ENCODE measurements around the gene SIRPB2.
A peak's percentile ranks its signal among the peaks of the same experiment; 100 is the strongest.

GRCh38 chr20:1427457-1428054 lies 63.7 kb downstream of the SIRPB2 start:
- TF ChIP-seq EZH2 (IDR thresholded peaks at IDR 0.05) (no peak), POLR2AphosphoS5 (IDR thresholded peaks at IDR 0.05; ENCODE audit: borderline replicate concordance, low read depth, low read length) (no peak), FOXP2 (optimal IDR thresholded peaks at IDR 0.05; ENCODE audit: control extremely low read depth, extremely low read length, insufficient read depth) (peak; percentile 62)
